ENCODE measurements around the gene C17orf58. TPM values are rescaled to one million over a fixed set of nuclear protein-coding genes. Genes with fewer than 3 reads are reported as not detected.
A peak's percentile ranks its signal among the peaks of the same experiment; 100 is the strongest.
"Not testable (repeated sequence)": the region's sequence is repeated elsewhere in the genome, so short reads cannot be mapped to it uniquely, and the experiment has no call there.

C17orf58 gene
- total and polyA plus RNA-seq, 2 donors (not counting 1 experiment from before 2014, with no cell fraction given): 1.0 to 2.8 TPM

DNA sequence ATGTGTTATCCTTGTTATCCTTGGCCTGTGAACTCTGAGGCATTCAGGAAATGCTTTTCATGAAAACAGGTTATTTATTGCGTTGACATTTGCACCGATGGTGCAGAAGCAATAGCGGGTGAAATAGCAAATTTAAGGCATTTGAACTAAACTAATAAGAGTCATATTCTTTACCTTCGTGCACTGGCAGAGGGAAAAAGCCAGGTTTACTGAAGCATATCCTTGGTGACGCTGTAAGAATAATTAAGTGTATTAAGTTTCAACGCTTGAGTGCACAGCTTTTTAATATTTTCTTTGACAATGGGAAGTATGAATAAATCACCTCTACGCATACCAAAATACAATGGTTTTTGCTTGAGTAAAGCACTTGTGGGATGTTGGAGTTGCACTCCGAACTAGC, 25.7 kb upstream of the C17orf58 start:
- ChIA-PET POLR2A (no interaction called here), CTCF (interaction anchor here (1.1 kb wide), 1 partner anchor 35 kb away, joined by 4 read pairs; no protein-coding TSS in a partner anchor)
- WGBS (ENCODE audit: insufficient coverage): 85% methylated on average over 4 of the region's 8 CpGs
- H4K20me1 ChIP-seq (ENCODE audit: control insufficient read depth, insufficient read depth, low read length, poor library complexity, severe bottlenecking): no peaks in the 10 kb centered on the region
- Mint-ChIP-seq H3K27ac (peak overlapping the region; percentile 26), H3K27me3 (no peaks in the 10 kb centered on the region), H3K4me3 (peak overlapping the region; percentile 69), H3K4me1 (peaks cover 18% of the 10 kb centered on the region), H3K9me3 (ENCODE audit: insufficient read depth) (no peaks in the 10 kb centered on the region)
- H3K27ac ChIP-seq (ENCODE audit: low read length in 2 of 2): no peak overlapping the region
- no peak overlapping the region for H3K9ac ChIP-seq (ENCODE audit: low read length)
- H3K4me3 ChIP-seq (ENCODE audit: control extremely low read depth in 1 of 5, extremely low read depth in 1 of 5, insufficient read depth in 1 of 5, low read depth in 2 of 5, low read length in 4 of 5): no peak overlapping the region
- no peaks in the 10 kb centered on the region for H3K79me2 ChIP-seq (ENCODE audit: control insufficient read depth, insufficient read depth, low read length)
- TF ChIP-seq, protein P1, sequence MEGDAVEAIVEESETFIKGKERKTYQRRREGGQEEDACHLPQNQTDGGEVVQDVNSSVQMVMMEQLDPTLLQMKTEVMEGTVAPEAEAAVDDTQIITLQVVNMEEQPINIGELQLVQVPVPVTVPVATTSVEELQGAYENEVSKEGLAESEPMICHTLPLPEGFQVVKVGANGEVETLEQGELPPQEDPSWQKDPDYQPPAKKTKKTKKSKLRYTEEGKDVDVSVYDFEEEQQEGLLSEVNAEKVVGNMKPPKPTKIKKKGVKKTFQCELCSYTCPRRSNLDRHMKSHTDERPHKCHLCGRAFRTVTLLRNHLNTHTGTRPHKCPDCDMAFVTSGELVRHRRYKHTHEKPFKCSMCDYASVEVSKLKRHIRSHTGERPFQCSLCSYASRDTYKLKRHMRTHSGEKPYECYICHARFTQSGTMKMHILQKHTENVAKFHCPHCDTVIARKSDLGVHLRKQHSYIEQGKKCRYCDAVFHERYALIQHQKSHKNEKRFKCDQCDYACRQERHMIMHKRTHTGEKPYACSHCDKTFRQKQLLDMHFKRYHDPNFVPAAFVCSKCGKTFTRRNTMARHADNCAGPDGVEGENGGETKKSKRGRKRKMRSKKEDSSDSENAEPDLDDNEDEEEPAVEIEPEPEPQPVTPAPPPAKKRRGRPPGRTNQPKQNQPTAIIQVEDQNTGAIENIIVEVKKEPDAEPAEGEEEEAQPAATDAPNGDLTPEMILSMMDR (IDR thresholded peaks at IDR 0.05): no peak
- no peak for TF ChIP-seq EZH2 (IDR thresholded peaks at IDR 0.05; ENCODE audit: borderline replicate concordance, insufficient read depth, low read depth, low read length, poor library complexity, severe bottlenecking)
- peaks cover 7 to 14% of the 10 kb centered on the region in 2 donors for H3K4me1 ChIP-seq (ENCODE audit: control insufficient read depth in 2 of 2, insufficient read depth in 2 of 2, low read length in 2 of 2)
- no peaks in the 10 kb centered on the region for H3K36me3 ChIP-seq (replicated peaks in 1 of 2; ENCODE audit: control extremely low read depth in 1 of 2, control insufficient read depth in 1 of 2, extremely low read depth in 1 of 2, insufficient read depth in 2 of 2, low read length in 1 of 2)
- H3K4me2 ChIP-seq (replicated peaks; ENCODE audit: low read depth, low read length, poor library complexity, severe bottlenecking): no peak overlapping the region
- H3K9me3 ChIP-seq (ENCODE audit: control extremely low read depth in 1 of 3, control insufficient read depth in 2 of 3, insufficient read depth in 1 of 3, low read length in 2 of 3): peaks cover 0 to 8% (median 0%) of the 10 kb centered on the region in 3 donors
- ATAC-seq (ENCODE audit: low read depth): no peak
- no peak for DNase-seq
- intact Hi-C loops (cut with micrococcal nuclease): no loop called here
- no peaks in the 10 kb centered on the region for H3K27me3 ChIP-seq (replicated peaks in 1 of 4; ENCODE audit: control extremely low read depth in 1 of 4, control insufficient read depth in 3 of 4, insufficient read depth in 4 of 4, low read length in 3 of 4)
- H2AFZ ChIP-seq (ENCODE audit: insufficient read depth, low read depth, low read length, poor library complexity, severe bottlenecking): no peak overlapping the region

DNA sequence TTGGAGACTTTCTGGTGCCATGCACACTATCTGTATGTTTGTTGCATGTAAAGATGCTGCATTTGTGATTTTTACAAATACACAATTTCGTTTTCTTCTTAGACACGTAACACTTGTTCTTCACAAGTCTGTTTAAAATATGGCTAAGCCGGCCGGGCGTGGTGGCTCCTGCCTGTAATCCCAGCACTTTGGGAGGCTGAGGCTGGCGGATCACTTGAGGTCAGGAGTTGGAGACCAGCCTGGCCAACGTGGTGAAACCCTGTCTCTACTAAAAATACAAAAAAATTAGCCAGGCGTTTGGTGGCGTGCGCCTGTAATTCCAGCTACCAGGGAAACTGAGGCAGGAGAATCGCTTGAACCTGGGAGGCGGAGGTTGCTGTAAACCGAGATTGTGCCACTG, 24.5 kb upstream of the C17orf58 start:
- peak overlapping the region; percentile 77 for H3K9ac ChIP-seq (ENCODE audit: low read length)
- H3K4me1 Mint-ChIP-seq: peaks cover 18% of the 10 kb centered on the region
- H3K4me3 Mint-ChIP-seq: peak overlapping the region; percentile 90
- H3K9me3 ChIP-seq (ENCODE audit: control extremely low read depth in 1 of 3, control insufficient read depth in 2 of 3, insufficient read depth in 1 of 3, low read length in 2 of 3); DNase-seq; H3K36me3 ChIP-seq (replicated peaks in 1 of 2; ENCODE audit: control extremely low read depth in 1 of 2, control insufficient read depth in 1 of 2, extremely low read depth in 1 of 2, insufficient read depth in 2 of 2, low read length in 1 of 2); H3K9me3 Mint-ChIP-seq (ENCODE audit: insufficient read depth); H3K79me2 ChIP-seq (ENCODE audit: control insufficient read depth, insufficient read depth, low read length); H4K20me1 ChIP-seq (ENCODE audit: control insufficient read depth, insufficient read depth, low read length, poor library complexity, severe bottlenecking); H3K27me3 ChIP-seq (replicated peaks in 1 of 4; ENCODE audit: control extremely low read depth in 1 of 4, control insufficient read depth in 3 of 4, insufficient read depth in 4 of 4, low read length in 3 of 4); ATAC-seq (ENCODE audit: low read depth); H3K27ac ChIP-seq (ENCODE audit: low read length in 2 of 2); POLR2A ChIA-PET; H3K27me3 Mint-ChIP-seq: not testable (repeated sequence)
- H3K4me1 ChIP-seq (ENCODE audit: control insufficient read depth in 2 of 2, insufficient read depth in 2 of 2, low read length in 2 of 2): peaks cover 7 to 14% of the 10 kb centered on the region in 2 donors
- intact Hi-C loops (cut with micrococcal nuclease): loop anchor here (1.0 kb wide), 2 partner anchors 15 to 27 kb away; partner anchors contain the start of gene KPNA2
- peak overlapping the region; percentile 88 for H3K4me2 ChIP-seq (replicated peaks; ENCODE audit: low read depth, low read length, poor library complexity, severe bottlenecking)
- peak overlapping the region; percentile 100 for H3K27ac Mint-ChIP-seq
- WGBS (ENCODE audit: insufficient coverage): 91% methylated on average over 8 of the region's 13 CpGs
- CTCF ChIA-PET: interaction anchor here (1.0 to 2.1 kb wide), 3 partner anchors 11 to 378 kb away, joined by 3 to 16 read pairs (median 3); no protein-coding TSS in a partner anchor
- H3K4me3 ChIP-seq (ENCODE audit: control extremely low read depth in 1 of 5, extremely low read depth in 1 of 5, insufficient read depth in 1 of 5, low read depth in 2 of 5, low read length in 4 of 5): peak overlapping the region; percentile 55 to 92 (median 77)
- peak overlapping the region; percentile 92 for H2AFZ ChIP-seq (ENCODE audit: insufficient read depth, low read depth, low read length, poor library complexity, severe bottlenecking)

Data from B cell (primary cell).